OCI-LY3 (cell line): ENCODE measurements around the gene MIS18A.

Experiments
- H2AFZ ChIP-seq: fragments of 200-600, 300-600 bp; shearing (Covaris generic); 2 replicates; pipeline ENCODE4 v1.6.0; 2014; ENCODE audit warnings: antibody characterized with exemption, low read depth, low read length
- H3K27ac ChIP-seq: fragments of 200-600, 300-600 bp; sonication (generic); 2 replicates; pipeline ENCODE4 v1.5.1; 2014; ENCODE audit warnings: mild to moderate bottlenecking, low read length, moderate library complexity, mixed read lengths
- H3K27me3 ChIP-seq: fragments of 200-600, 300-600 bp; sonication (generic); 2 replicates; pipeline ENCODE4 v1.6.1; 2014; ENCODE audit warnings: low read depth, low read length, mixed read lengths
- H3K36me3 ChIP-seq: fragments of 200-600, 300-600 bp; sonication (generic); replicated peaks from 2 replicates; pipeline ENCODE3; 2014; ENCODE audit warnings: low read depth, low read length, mixed read lengths
- H3K4me1 ChIP-seq: fragments of 300-600, 200-600 bp; sonication (generic); 2 replicates; pipeline ENCODE4 v1.6.1; 2014; ENCODE audit warnings: low read length, mixed read lengths
- H3K4me2 ChIP-seq: fragments of 200-600, 300-600 bp; sonication (generic); 2 replicates; pipeline ENCODE4 v1.6.1; 2014; ENCODE audit warnings: low read length, mixed read lengths
- H3K4me3 ChIP-seq: fragments of 300-600, 200-600 bp; sonication (generic); 2 replicates; pipeline ENCODE4 v1.5.1; 2014; ENCODE audit warnings: antibody characterized with exemption, mild to moderate bottlenecking, low read length, moderate library complexity
- H3K79me2 ChIP-seq: fragments of 300-600, 200-600 bp; shearing (Covaris generic); 2 replicates; pipeline ENCODE4 v1.6.1; 2014; ENCODE audit warnings: mild to moderate bottlenecking, low read length, mixed read lengths
- H3K9ac ChIP-seq: fragments of 300-600, 200-600 bp; shearing (Covaris generic); 2 replicates; pipeline ENCODE4 v1.6.0; 2014; ENCODE audit warnings: mild to moderate bottlenecking, low read length, moderate library complexity
- H3K9me3 ChIP-seq: fragments of 200-600, 300-600 bp; shearing (Covaris generic); 2 replicates; pipeline ENCODE4 v1.6.1; 2014; ENCODE audit warnings: low read length, mixed read lengths; ENCODE audit not compliant: insufficient read depth
- H4K20me1 ChIP-seq: fragments of 200-600, 300-600 bp; sonication (generic); 2 replicates; pipeline ENCODE4 v1.6.1; 2016; ENCODE audit warnings: low read length, mixed read lengths; ENCODE audit not compliant: insufficient read depth
- EZH2phosphoT487 ChIP-seq: fragments of 200-600 bp; shearing (Covaris generic); IDR thresholded peaks from 2 replicates; pipeline ENCODE4 v1.6.1; 2018; ENCODE audit warnings: antibody characterized with exemption, mixed run types, low read depth
- TF ChIP-seq, protein P1 (sequence below): fragments of 200-600, 300-600 bp; sonication (generic); IDR thresholded peaks from 2 replicates; pipeline ENCODE4 v1.5.1; 2014; ENCODE audit warnings: antibody characterized with exemption, low read length, low read depth

Gene MIS18A

DNA sequence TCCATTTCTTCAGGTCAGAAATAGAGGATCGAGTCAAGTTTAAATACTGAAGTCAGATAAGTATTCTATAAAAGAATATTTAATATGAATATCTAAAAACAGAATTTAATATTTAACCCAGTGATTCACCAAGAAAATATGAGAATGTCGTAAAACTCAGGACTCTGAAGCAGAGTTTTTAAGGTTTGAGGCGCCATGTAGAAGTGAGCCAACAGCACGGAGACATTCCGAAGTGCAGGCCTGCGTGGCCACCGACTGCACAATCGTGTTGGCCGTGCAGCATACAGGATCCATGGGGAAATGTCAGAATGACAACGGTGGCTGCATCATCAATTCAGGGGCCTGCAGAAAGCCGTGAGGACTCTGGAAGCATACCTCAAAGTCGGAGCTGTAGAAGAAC is 43.3 kb upstream of the MIS18A start:
- Histone ChIP-seq H4K20me1 (no peaks in the 10 kb centered on the region), H3K4me3 (no peak overlapping the region), H3K36me3 (peaks cover 37% of the 10 kb centered on the region), H3K27ac (no peak overlapping the region), H2AFZ (no peak overlapping the region), H3K9me3 (no peaks in the 10 kb centered on the region), H3K27me3 (no peaks in the 10 kb centered on the region), H3K79me2 (no peaks in the 10 kb centered on the region), H3K9ac (no peak overlapping the region), H3K4me1 (no peaks in the 10 kb centered on the region), H3K4me2 (no peak overlapping the region)
- no peak for TF ChIP-seq EZH2phosphoT487
- TF ChIP-seq, protein P1, sequence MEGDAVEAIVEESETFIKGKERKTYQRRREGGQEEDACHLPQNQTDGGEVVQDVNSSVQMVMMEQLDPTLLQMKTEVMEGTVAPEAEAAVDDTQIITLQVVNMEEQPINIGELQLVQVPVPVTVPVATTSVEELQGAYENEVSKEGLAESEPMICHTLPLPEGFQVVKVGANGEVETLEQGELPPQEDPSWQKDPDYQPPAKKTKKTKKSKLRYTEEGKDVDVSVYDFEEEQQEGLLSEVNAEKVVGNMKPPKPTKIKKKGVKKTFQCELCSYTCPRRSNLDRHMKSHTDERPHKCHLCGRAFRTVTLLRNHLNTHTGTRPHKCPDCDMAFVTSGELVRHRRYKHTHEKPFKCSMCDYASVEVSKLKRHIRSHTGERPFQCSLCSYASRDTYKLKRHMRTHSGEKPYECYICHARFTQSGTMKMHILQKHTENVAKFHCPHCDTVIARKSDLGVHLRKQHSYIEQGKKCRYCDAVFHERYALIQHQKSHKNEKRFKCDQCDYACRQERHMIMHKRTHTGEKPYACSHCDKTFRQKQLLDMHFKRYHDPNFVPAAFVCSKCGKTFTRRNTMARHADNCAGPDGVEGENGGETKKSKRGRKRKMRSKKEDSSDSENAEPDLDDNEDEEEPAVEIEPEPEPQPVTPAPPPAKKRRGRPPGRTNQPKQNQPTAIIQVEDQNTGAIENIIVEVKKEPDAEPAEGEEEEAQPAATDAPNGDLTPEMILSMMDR = no peak

DNA sequence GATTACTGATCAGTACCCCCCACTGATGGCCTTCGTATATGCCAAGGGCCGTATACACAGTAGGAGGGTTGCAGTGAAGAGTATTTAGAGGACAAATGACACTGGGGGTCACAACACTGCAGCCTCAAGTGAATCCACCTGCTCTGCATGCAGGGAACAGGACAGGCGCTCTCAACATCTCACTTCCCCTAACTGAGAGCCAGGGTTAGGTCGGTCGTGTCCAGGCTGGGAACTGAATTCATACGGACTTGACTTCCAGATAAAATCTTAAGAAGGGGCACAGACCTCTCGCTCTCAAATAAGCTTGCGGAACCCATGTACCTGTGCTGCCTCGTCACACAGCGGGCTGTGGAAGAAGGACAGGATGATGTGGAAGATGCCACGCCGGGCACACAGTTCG is 42.6 kb upstream of the MIS18A start:
- TF ChIP-seq, protein P1 = no peak
- no peak for TF ChIP-seq EZH2phosphoT487
- Histone ChIP-seq H3K36me3 (peaks cover 43% of the 10 kb centered on the region), H3K9ac (no peak overlapping the region), H3K9me3 (no peaks in the 10 kb centered on the region), H2AFZ (no peak overlapping the region), H4K20me1 (no peaks in the 10 kb centered on the region), H3K4me1 (no peaks in the 10 kb centered on the region), H3K27me3 (no peaks in the 10 kb centered on the region), H3K4me3 (no peak overlapping the region), H3K79me2 (no peaks in the 10 kb centered on the region), H3K27ac (no peak overlapping the region), H3K4me2 (no peak overlapping the region)

DNA sequence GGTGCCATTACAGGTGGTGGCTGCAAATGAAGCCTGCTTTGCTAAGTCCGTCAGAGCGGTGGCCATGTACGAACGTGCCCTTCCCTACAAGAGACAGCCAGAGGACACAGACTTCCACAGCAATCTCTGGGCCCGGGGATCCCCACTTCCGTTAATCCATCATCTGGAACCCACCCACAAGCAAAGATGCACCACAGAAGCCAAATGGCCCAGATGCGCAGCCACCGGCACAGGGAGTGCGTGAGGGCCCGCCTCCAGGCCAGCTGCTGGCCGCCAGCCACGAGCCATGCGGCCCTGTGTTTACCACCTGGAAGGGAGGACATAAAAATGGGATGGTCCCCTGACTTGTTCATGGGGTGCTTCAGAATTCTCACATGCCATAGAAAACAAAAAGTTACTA is 41.9 kb upstream of the MIS18A start:
- H3K9me3 ChIP-seq = no peaks in the 10 kb centered on the region
- H2AFZ ChIP-seq = no peak overlapping the region
- H3K27ac ChIP-seq = no peak overlapping the region
- no peaks in the 10 kb centered on the region for H3K4me1 ChIP-seq
- no peaks in the 10 kb centered on the region for H3K79me2 ChIP-seq
- H3K36me3 ChIP-seq = peaks cover 42% of the 10 kb centered on the region
- no peak overlapping the region for H3K9ac ChIP-seq
- H3K27me3 ChIP-seq = no peaks in the 10 kb centered on the region
- no peaks in the 10 kb centered on the region for H4K20me1 ChIP-seq
- H3K4me3 ChIP-seq = no peak overlapping the region
- no peak overlapping the region for H3K4me2 ChIP-seq
- TF ChIP-seq EZH2phosphoT487 = no peak
- TF ChIP-seq, protein P1 = no peak

DNA sequence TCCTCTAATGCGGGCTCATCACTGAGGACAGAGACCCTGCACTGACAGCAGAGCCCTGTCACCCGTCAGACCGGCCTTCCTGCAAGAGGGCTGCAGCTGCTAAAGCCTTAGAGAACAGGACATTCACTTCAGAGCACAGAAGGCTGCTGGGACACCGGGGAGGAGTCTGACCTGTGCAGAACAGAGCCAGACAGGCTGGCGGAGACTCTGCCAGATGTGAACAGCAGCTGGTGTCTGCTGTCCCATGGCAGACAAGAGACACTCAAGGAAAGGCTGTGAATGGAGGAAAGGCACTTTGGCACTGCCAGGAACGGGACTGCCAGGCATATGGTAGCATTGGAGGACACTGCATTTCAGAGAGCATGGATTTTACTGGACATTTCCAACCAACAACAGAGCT is 41.2 kb upstream of the MIS18A start:
- Histone ChIP-seq H3K79me2 (no peaks in the 10 kb centered on the region), H3K4me1 (no peaks in the 10 kb centered on the region), H3K36me3 (peaks cover 35% of the 10 kb centered on the region), H3K9me3 (no peaks in the 10 kb centered on the region), H2AFZ (no peak overlapping the region), H3K4me3 (no peak overlapping the region), H3K27me3 (no peaks in the 10 kb centered on the region), H3K9ac (no peak overlapping the region), H4K20me1 (no peaks in the 10 kb centered on the region), H3K4me2 (no peak overlapping the region), H3K27ac (no peak overlapping the region)
- TF ChIP-seq, protein P1 = no peak
- no peak for TF ChIP-seq EZH2phosphoT487
